B cell (primary cell): Measurements from ENCODE around the gene TMEM256. TPM values are rescaled to one million over a fixed set of nuclear protein-coding genes. Genes with fewer than 3 reads are reported as not detected.

Source experiments
- ATAC-seq: fragments of 200-7000 bp; cut with Tn5 transposase; one replicate; pipeline ENCODE4 v1.10.0; 2021; ENCODE audit warnings: low read depth, mild to moderate bottlenecking, moderate number of reproducible peaks, moderate library complexity
- CTCF ChIA-PET: fragments of 350-600 bp; sonication (Branson Sonifier 250); formaldehyde crosslinking; loops from one replicate; lab custom pipeline; 2021; ENCODE audit warnings: antibody characterized with exemption, inconsistent platforms; lab: Charles Lee
- POLR2A ChIA-PET: fragments of 350-600 bp; sonication (Branson Sonifier 250); formaldehyde crosslinking; loops from one replicate; lab custom pipeline; 2021; ENCODE audit warnings: antibody characterized with exemption; lab: Charles Lee
- DNase-seq: peaks from one replicate; pipeline ENCODE4 v3.0.0; 2013
- H2AFZ ChIP-seq: 2 replicates; pipeline ENCODE4 v1.6.1; 2012; ENCODE audit warnings: mild to moderate bottlenecking, low read depth, low read length; ENCODE audit not compliant: insufficient read depth, poor library complexity, severe bottlenecking
- H3K27ac ChIP-seq, 2 donors: 1 replicate in 1 of 2; 2 replicates in 1 of 2; pipeline ENCODE4 v1.5.1; 2012 to 2013; ENCODE audit warnings: low read length in 2 of 2, mild to moderate bottlenecking in 2 of 2, moderate library complexity in 1 of 2
- H3K27me3 ChIP-seq, 4 experiments: fragments of 200-600 bp in 1 of 4; sonication (generic) in 1 of 4; replicated peaks in 1 of 4; 1 replicate in 2 of 4; 2 replicates in 2 of 4; pipeline versions ENCODE4 v1.6.1 to v1.7.0; 2013 to 2016; ENCODE audit warnings: low read length in 3 of 4, mild to moderate bottlenecking in 2 of 4, mixed read lengths in 1 of 4, moderate library complexity in 1 of 4; ENCODE audit not compliant: insufficient read depth in 4 of 4, control insufficient read depth in 3 of 4; ENCODE audit errors: control extremely low read depth in 1 of 4
- H3K36me3 ChIP-seq, 2 experiments: replicated peaks in 1 of 2; 1 replicate in 1 of 2; 2 replicates in 1 of 2; pipeline versions ENCODE4 v1.6.1 to v1.7.1; 2013; ENCODE audit warnings: low read length in 1 of 2; ENCODE audit not compliant: insufficient read depth in 2 of 2, control insufficient read depth in 1 of 2; ENCODE audit errors: control extremely low read depth in 1 of 2, extremely low read depth in 1 of 2
- H3K4me1 ChIP-seq, 2 donors: fragments of 200-600 bp in 1 of 2; sonication (generic) in 1 of 2; 1 replicate in 1 of 2; 2 replicates in 1 of 2; pipeline versions ENCODE4 v1.5.1 to v1.6.1; 2013 to 2017; ENCODE audit warnings: low read length in 2 of 2; ENCODE audit not compliant: control insufficient read depth in 2 of 2, insufficient read depth in 2 of 2
- H3K4me2 ChIP-seq: replicated peaks from 2 replicates; pipeline ENCODE3; 2012; ENCODE audit warnings: mild to moderate bottlenecking, low read depth, low read length; ENCODE audit not compliant: poor library complexity, severe bottlenecking
- H3K4me3 ChIP-seq, 5 experiments: fragments of 200-600 bp in 1 of 5; sonication (generic) in 1 of 5; 1 replicate in 3 of 5; 2 replicates in 2 of 5; pipeline versions ENCODE4 v1.5.1 to v1.7.0; 2011 to 2016; ENCODE audit warnings: low read length in 4 of 5, mild to moderate bottlenecking in 4 of 5, low read depth in 2 of 5, control low read depth in 1 of 5, moderate library complexity in 1 of 5; ENCODE audit not compliant: insufficient read depth in 1 of 5; ENCODE audit errors: control extremely low read depth in 1 of 5, extremely low read depth in 1 of 5
- H3K79me2 ChIP-seq: fragments of 200-600 bp; sonication (generic); one replicate; pipeline ENCODE4 v1.6.0; 2016; ENCODE audit warnings: low read length; ENCODE audit not compliant: control insufficient read depth, insufficient read depth
- H3K9ac ChIP-seq: fragments of 200-600 bp; sonication (generic); 2 replicates; pipeline ENCODE4 v1.6.1; 2017; ENCODE audit warnings: mild to moderate bottlenecking, low read length, moderate library complexity
- H3K9me3 ChIP-seq, 3 donors: one replicate each; pipeline versions ENCODE4 v1.6.1 to v1.7.1; 2013; ENCODE audit warnings: low read length in 2 of 3; ENCODE audit not compliant: control insufficient read depth in 2 of 3, insufficient read depth in 1 of 3; ENCODE audit errors: control extremely low read depth in 1 of 3
- H4K20me1 ChIP-seq: 2 replicates; pipeline ENCODE4 v1.6.0; 2012; ENCODE audit warnings: mild to moderate bottlenecking, low read length; ENCODE audit not compliant: insufficient read depth, control insufficient read depth, poor library complexity, severe bottlenecking
- H3K27ac Mint-ChIP-seq: one replicate; pipeline ENCODE4 v1.8.0; 2021; ENCODE audit warnings: mixed read lengths
- H3K27me3 Mint-ChIP-seq: one replicate; pipeline ENCODE4 v1.8.0; 2021; ENCODE audit warnings: mixed read lengths
- H3K4me1 Mint-ChIP-seq: one replicate; pipeline ENCODE4 v1.8.0; 2021; ENCODE audit warnings: mixed read lengths
- H3K4me3 Mint-ChIP-seq: one replicate; pipeline ENCODE4 v1.8.0; 2021; ENCODE audit warnings: mixed read lengths
- H3K9me3 Mint-ChIP-seq: one replicate; pipeline ENCODE4 v1.8.0; 2022; ENCODE audit warnings: mixed read lengths; ENCODE audit not compliant: insufficient read depth
- EZH2 ChIP-seq: IDR thresholded peaks from 2 replicates; pipeline ENCODE4 v1.6.1; 2012; ENCODE audit warnings: borderline replicate concordance, low read depth, mild to moderate bottlenecking, moderate library complexity, low read length; ENCODE audit not compliant: insufficient read depth, poor library complexity, severe bottlenecking
- WGBS: methylation state at CpG from one replicate; pipeline ENCODE4 v1.1.5; 2013; ENCODE audit warnings: missing lambda C conversion rate; ENCODE audit not compliant: insufficient coverage; 5-methylcytosine and 5-hydroxymethylcytosine counted together
- intact Hi-C: fragments of 100-400 bp; cut with micrococcal nuclease; formaldehyde crosslinking; loops from one replicate; pipeline ENCODE4 v1.10.0; 2022
- polyA plus RNA-seq: library from polyadenylated mRNA; depleted of rRNA; stranded (reverse); fragments of >200 nt; gene quantifications from 2 replicates; pipeline ENCODE4 v1.2.3, GENCODE V29; 2012
- total RNA-seq, 2 donors: library from RNA; stranded (reverse); fragments of 120-200 nt in 1 of 2; gene quantifications; 1 replicate in 1 of 2; 2 replicates in 1 of 2; pipeline versions ENCODE4 v1.2.3 to v1.2.4, GENCODE V29; 2013 to 2022
- TF ChIP-seq, protein P1 (sequence below): fragments of 200-600 bp; IDR thresholded peaks from one replicate; pipeline ENCODE4 v1.8.0; 2022; ENCODE audit warnings: antibody characterized with exemption, mild to moderate bottlenecking

TMEM256 gene
- total and polyA plus RNA-seq, 2 donors (not counting 1 experiment from before 2014, with no cell fraction given) = 65.4 to 67.8 TPM

DNA sequence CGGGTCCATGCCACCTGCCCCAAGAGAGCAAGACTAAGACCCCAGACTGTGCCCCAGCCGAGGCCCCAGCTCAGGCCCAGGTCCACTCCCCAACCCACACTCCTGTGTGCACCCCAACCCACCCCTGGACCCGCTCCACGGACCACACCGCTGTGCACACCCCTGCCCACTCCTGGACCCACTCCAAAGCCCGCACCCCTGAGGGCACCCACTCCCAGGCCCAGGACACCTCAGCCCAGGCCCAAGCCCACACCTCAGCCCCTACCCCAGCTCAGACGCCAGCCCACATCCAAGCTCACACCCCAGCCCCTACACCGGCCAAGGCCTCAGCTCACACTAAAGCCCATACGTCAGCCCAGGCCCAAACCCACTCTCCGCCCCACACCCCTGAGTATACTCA, 25.8 kb upstream of the TMEM256 start:
- H3K4me2 ChIP-seq = no peak overlapping the region
- Mint-ChIP-seq H3K4me1 (no peaks in the 10 kb centered on the region), H3K27ac (no peak overlapping the region), H3K9me3 (no peaks in the 10 kb centered on the region), H3K27me3 (peaks cover 4% of the 10 kb centered on the region), H3K4me3 (no peak overlapping the region)
- H3K79me2 ChIP-seq = no peaks in the 10 kb centered on the region
- ATAC-seq = no peak
- ChIA-PET POLR2A (interaction anchor here (0.7 kb wide), 1 partner anchor 14 kb away, joined by 4 read pairs; no protein-coding TSS in a partner anchor), CTCF (no interaction called here)
- no peak overlapping the region for H3K9ac ChIP-seq
- no peaks in the 10 kb centered on the region for H3K4me1 ChIP-seq
- 91% methylated on average over 10 of the region's 10 CpGs for WGBS
- no peak overlapping the region for H3K27ac ChIP-seq
- DNase-seq = no peak
- H3K4me3 ChIP-seq = no peak overlapping the region
- no peak overlapping the region for H2AFZ ChIP-seq
- intact Hi-C loops = no loop called here
- H3K27me3 ChIP-seq = peaks cover 0 to 3% (median 0%) of the 10 kb centered on the region in 4 experiments
- H3K36me3 ChIP-seq = no peaks in the 10 kb centered on the region
- H4K20me1 ChIP-seq = no peaks in the 10 kb centered on the region
- H3K9me3 ChIP-seq = no peaks in the 10 kb centered on the region
- TF ChIP-seq, protein P1, sequence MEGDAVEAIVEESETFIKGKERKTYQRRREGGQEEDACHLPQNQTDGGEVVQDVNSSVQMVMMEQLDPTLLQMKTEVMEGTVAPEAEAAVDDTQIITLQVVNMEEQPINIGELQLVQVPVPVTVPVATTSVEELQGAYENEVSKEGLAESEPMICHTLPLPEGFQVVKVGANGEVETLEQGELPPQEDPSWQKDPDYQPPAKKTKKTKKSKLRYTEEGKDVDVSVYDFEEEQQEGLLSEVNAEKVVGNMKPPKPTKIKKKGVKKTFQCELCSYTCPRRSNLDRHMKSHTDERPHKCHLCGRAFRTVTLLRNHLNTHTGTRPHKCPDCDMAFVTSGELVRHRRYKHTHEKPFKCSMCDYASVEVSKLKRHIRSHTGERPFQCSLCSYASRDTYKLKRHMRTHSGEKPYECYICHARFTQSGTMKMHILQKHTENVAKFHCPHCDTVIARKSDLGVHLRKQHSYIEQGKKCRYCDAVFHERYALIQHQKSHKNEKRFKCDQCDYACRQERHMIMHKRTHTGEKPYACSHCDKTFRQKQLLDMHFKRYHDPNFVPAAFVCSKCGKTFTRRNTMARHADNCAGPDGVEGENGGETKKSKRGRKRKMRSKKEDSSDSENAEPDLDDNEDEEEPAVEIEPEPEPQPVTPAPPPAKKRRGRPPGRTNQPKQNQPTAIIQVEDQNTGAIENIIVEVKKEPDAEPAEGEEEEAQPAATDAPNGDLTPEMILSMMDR = no peak
- no peak for TF ChIP-seq EZH2

DNA sequence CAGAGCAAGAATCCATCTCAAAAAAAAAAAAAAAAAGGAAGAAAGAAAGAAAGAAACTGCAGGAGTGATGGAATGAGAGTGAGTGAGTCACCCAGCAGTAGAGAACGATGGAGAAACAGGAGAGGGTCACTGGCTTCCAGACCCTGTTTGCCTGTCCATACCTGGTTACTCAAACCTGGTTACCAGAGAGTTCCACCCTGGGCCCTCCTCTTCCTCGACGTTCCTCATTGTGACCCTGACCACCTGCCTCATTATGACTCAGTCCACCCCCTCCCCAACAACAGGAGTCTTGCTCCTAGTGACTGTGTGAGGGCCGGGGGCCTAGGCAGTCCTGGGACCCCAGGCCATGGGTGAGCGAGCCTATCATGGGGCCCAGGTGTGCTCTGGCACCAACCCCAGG, 24.7 kb upstream of the TMEM256 start, which contains the start of gene SPEM3:
Gene SPEM3, plus strand, starts transcription at position 301 of the 400 bp plus-strand sequence. Its CDS starts 46 bp downstream, at position 347.
- Histone ChIP-seq H3K4me1 (no peaks in the 10 kb centered on the region), H3K4me2 (no peak within 1 kb of the TSS), H2AFZ (no peak within 1 kb of the TSS), H3K27me3 (peaks cover 0 to 3% (median 0%) of the 10 kb centered on the region in 4 experiments), H3K27ac (no peak within 1 kb of the TSS), H3K36me3 (no peaks in the 10 kb centered on the region), H3K4me3 (no peak within 1 kb of the TSS), H3K9ac (no peak within 1 kb of the TSS), H3K79me2 (no peaks in the 10 kb centered on the region), H4K20me1 (no peaks in the 10 kb centered on the region), H3K9me3 (no peaks in the 10 kb centered on the region)
- 86% methylated on average over 4 of the region's 5 CpGs for WGBS
- Mint-ChIP-seq H3K4me3 (no peak within 1 kb of the TSS), H3K27ac (no peak within 1 kb of the TSS), H3K4me1 (no peaks in the 10 kb centered on the region), H3K9me3 (no peaks in the 10 kb centered on the region), H3K27me3 (peaks cover 4% of the 10 kb centered on the region)
- TF ChIP-seq, protein P1 = no peak
- no peak for TF ChIP-seq EZH2
- intact Hi-C loops = no loop called here
- ChIA-PET CTCF (interaction anchor here (1.0 kb wide), 1 partner anchor 12 kb away, joined by 3 read pairs; no protein-coding TSS in a partner anchor), POLR2A (no interaction called here)
- ATAC-seq (no peak), DNase-seq (no peak)
